Smooth muscle cell (in vitro differentiated cells): ENCODE measurements around the gene PMP22. TPM values are rescaled to one million over a fixed set of nuclear protein-coding genes. Genes with fewer than 3 reads are reported as not detected.
A peak's percentile ranks its signal among the peaks of the same experiment; 100 is the strongest.

ENCODE experiments used
- DNase-seq: peaks from one replicate; lab custom pipeline; 2025; ENCODE audit not compliant: unreplicated experiment; lab: John Stamatoyannopoulos, UW
- H2AFZ ChIP-seq: fragments of 200-600 bp; sonication (generic); 2 replicates; pipeline ENCODE4 v1.6.0; 2016; ENCODE audit warnings: antibody characterized with exemption, low read depth, mild to moderate bottlenecking
- H3F3A ChIP-seq: fragments of 200-600 bp; sonication (generic); 2 replicates; pipeline ENCODE4 v1.6.0; 2017; ENCODE audit warnings: antibody characterized with exemption, low read depth
- H3K27ac ChIP-seq: fragments of 200-600 bp; sonication (generic); 2 replicates; pipeline ENCODE4 v1.5.1; 2016; ENCODE audit warnings: low read depth, mild to moderate bottlenecking
- H3K27me3 ChIP-seq: fragments of 200-600 bp; sonication (generic); 2 replicates; pipeline ENCODE4 v1.6.1; 2016; ENCODE audit warnings: low read depth, mild to moderate bottlenecking
- H3K36me3 ChIP-seq: fragments of 200-600 bp; sonication (generic); 2 replicates; pipeline ENCODE4 v1.5.1; 2016; ENCODE audit warnings: low read depth
- H3K4me1 ChIP-seq: fragments of 200-600 bp; sonication (generic); 2 replicates; pipeline ENCODE4 v1.5.1; 2016; ENCODE audit warnings: low read depth
- H3K4me2 ChIP-seq: fragments of 200-600 bp; sonication (generic); 2 replicates; pipeline ENCODE4 v1.6.0; 2016; ENCODE audit warnings: mild to moderate bottlenecking
- H3K4me3 ChIP-seq: fragments of 200-600 bp; sonication (generic); 2 replicates; pipeline ENCODE4 v1.5.1; 2016; ENCODE audit warnings: mild to moderate bottlenecking
- H3K79me2 ChIP-seq: fragments of 200-600 bp; sonication (generic); 2 replicates; pipeline ENCODE4 v1.6.0; 2016; ENCODE audit warnings: low read depth, mild to moderate bottlenecking
- H3K9ac ChIP-seq: fragments of 200-600 bp; sonication (generic); 2 replicates; pipeline ENCODE4 v1.6.0; 2016; ENCODE audit warnings: low read depth
- H3K9me3 ChIP-seq: fragments of 200-600 bp; sonication (generic); replicated peaks from 2 replicates; pipeline ENCODE4 v1.5.1; 2016; ENCODE audit warnings: low read depth
- H4K20me1 ChIP-seq: fragments of 200-600 bp; sonication (generic); 2 replicates; pipeline ENCODE4 v1.6.0; 2016; ENCODE audit warnings: low read depth
- WGBS: methylation state at CpG from one replicate; pipeline ENCODE4 v1.1.7; 2016; ENCODE audit warnings: low lambda C conversion rate; 5-methylcytosine and 5-hydroxymethylcytosine counted together
- polyA plus RNA-seq: library from polyadenylated mRNA; unstranded; fragments of >200 nt; fragmentation: Nextera tagmentation; extraction: Ambion mirVana; gene quantifications from 2 replicates; pipeline ENCODE4 v1.2.1, GENCODE V29; 2016
- total RNA-seq: library from RNA; depleted of rRNA; stranded (reverse); fragments of >200 nt; gene quantifications from 2 replicates; pipeline ENCODE4 v1.2.3, GENCODE V29; 2014
- TF ChIP-seq, protein P1 (sequence below): fragments of 200-600 bp; sonication (generic); IDR thresholded peaks from 2 replicates; pipeline ENCODE4 v1.5.1; 2017; ENCODE audit warnings: borderline replicate concordance, mild to moderate bottlenecking, antibody characterized with exemption; ENCODE audit not compliant: insufficient read depth, poor library complexity, severe bottlenecking

The PMP22 gene
- total and polyA plus RNA-seq, 2 experiments from 2014 or later = 39.6 to 69.5 TPM

DNA sequence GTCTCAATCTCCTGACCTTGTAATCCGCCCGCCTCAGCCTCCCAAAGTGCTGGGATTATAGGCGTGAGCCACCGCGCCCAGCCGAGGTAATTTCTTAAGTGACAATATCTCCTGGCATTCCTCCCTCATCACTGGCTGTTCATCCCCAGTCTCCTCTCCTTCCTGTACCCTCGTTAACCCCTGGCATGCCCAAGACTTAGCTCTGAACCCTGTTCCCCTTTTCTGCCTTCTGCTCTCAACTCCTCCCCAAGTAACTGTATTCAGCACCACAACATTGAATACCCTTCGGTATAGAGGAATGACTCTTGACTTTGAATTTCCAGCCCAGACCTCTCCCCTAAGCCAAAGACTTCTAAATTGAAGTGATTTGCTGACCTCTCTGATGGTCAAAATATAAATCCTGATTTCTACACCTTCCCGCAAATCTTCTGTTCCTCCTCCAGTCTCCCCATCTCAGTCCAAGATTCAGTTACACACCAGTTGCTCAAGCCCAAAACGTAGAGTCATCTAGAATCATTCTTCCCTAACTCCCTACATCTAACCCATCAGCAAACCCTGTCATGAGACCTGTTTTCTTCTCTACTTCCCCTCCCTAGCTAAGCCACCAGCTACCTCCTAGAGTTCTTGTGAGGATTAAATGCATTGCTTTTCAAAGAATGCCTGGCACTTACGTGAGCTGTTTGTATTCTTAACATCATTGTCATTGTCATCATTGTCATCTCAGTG, 14.8 kb downstream of the PMP22 start:
- H3F3A ChIP-seq = no peaks in the 10 kb centered on the region
- H3K4me2 ChIP-seq = no peak overlapping the region
- H3K4me1 ChIP-seq = no peaks in the 10 kb centered on the region
- TF ChIP-seq, protein P1, sequence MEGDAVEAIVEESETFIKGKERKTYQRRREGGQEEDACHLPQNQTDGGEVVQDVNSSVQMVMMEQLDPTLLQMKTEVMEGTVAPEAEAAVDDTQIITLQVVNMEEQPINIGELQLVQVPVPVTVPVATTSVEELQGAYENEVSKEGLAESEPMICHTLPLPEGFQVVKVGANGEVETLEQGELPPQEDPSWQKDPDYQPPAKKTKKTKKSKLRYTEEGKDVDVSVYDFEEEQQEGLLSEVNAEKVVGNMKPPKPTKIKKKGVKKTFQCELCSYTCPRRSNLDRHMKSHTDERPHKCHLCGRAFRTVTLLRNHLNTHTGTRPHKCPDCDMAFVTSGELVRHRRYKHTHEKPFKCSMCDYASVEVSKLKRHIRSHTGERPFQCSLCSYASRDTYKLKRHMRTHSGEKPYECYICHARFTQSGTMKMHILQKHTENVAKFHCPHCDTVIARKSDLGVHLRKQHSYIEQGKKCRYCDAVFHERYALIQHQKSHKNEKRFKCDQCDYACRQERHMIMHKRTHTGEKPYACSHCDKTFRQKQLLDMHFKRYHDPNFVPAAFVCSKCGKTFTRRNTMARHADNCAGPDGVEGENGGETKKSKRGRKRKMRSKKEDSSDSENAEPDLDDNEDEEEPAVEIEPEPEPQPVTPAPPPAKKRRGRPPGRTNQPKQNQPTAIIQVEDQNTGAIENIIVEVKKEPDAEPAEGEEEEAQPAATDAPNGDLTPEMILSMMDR = no peak
- DNase-seq = no peak
- no peaks in the 10 kb centered on the region for H3K9me3 ChIP-seq
- H3K79me2 ChIP-seq = peaks cover 49% of the 10 kb centered on the region
- no peak overlapping the region for H2AFZ ChIP-seq
- no peaks in the 10 kb centered on the region for H3K27me3 ChIP-seq
- H3K9ac ChIP-seq = no peak overlapping the region
- no peaks in the 10 kb centered on the region for H3K36me3 ChIP-seq
- H3K4me3 ChIP-seq = no peak overlapping the region
- WGBS = 94% methylated on average over 11 of the region's 11 CpGs
- no peak overlapping the region for H3K27ac ChIP-seq
- peaks cover 5% of the 10 kb centered on the region for H4K20me1 ChIP-seq

DNA sequence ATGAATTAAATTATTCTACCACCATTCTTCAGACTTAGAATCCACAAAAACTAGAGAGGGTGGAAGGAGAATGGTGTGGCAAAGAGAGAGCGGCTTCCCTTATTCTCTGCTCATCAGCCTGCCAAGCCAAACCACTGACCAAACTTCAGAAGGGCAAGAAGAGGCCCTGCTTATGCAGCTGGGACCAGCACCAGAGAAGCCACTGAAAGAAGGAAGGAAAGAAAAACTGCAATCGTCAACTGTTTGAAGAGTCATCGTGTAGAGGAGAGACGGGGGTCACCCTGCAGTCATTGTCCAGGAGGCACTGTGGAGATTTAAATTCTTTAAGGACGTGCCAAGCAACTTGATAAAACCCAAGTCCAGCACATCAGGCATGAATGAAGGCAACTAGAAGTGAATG, 15.6 kb downstream of the PMP22 start:
- Histone ChIP-seq H3K27ac (no peak overlapping the region), H3K9me3 (no peaks in the 10 kb centered on the region), H3K79me2 (peaks cover 51% of the 10 kb centered on the region), H3K4me3 (no peak overlapping the region), H3K9ac (no peak overlapping the region), H3K36me3 (no peaks in the 10 kb centered on the region), H3F3A (no peaks in the 10 kb centered on the region), H4K20me1 (peaks cover 4% of the 10 kb centered on the region), H3K4me1 (no peaks in the 10 kb centered on the region), H3K27me3 (no peaks in the 10 kb centered on the region), H3K4me2 (no peak overlapping the region), H2AFZ (no peak overlapping the region)
- DNase-seq = no peak
- whole genome bisulfite sequencing = 87% methylated on average over 5 of the region's 5 CpGs
- TF ChIP-seq, protein P1 = no peak

DNA sequence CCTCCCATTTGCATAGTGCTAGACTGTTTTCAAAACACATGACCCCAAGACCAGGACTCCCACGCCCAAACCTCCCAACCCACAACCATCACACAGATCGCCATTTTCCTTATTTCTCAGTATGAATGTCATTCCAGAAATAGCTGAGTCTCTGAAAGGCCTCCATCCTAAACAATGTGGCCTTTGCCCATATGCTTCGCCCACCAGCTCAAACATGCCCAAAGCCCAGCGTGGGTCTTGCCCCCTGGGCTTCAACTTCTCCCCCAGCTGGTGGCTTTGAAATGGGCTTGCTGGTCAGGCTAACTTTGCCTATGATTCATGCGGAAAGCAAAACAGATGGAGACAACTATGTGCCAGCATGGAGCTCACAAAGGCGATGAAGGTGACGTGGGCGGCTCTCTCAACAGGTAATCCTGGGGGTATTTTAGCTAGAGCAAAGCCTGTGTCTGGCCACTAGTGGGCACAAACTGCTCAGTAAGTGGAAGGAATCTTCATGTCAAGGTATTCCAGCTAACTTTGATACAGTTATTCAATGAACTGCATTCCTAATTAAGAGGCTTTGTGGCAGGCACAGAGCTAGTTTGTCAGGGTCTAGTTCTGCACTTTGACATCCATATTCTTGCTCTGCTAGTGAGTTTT, 17.1 kb downstream of the PMP22 start:
- no peaks in the 10 kb centered on the region for H4K20me1 ChIP-seq
- H3F3A ChIP-seq = no peaks in the 10 kb centered on the region
- no peak overlapping the region for H3K4me3 ChIP-seq
- H3K27me3 ChIP-seq = no peaks in the 10 kb centered on the region
- no peak overlapping the region for H3K27ac ChIP-seq
- H3K4me2 ChIP-seq = no peak overlapping the region
- WGBS = 86% methylated on average over 8 of the region's 8 CpGs
- DNase-seq = no peak
- no peaks in the 10 kb centered on the region for H3K4me1 ChIP-seq
- H3K9ac ChIP-seq = no peak overlapping the region
- no peak overlapping the region for H2AFZ ChIP-seq
- H3K79me2 ChIP-seq = peaks cover 65% of the 10 kb centered on the region
- H3K9me3 ChIP-seq = no peaks in the 10 kb centered on the region
- no peaks in the 10 kb centered on the region for H3K36me3 ChIP-seq
- TF ChIP-seq, protein P1 = peak; percentile 31
